Parathyroid adenoma (tissue), 2 donors: ENCODE data around the gene RDH5.

Experiments
- H2AFZ ChIP-seq: fragments of 300-600 bp; sonication (generic); one replicate; pipeline ENCODE4 v1.7.0; 2017; ENCODE audit warnings: antibody characterized with exemption, mild to moderate bottlenecking
- H3K27ac ChIP-seq: fragments of 300-600 bp; sonication (generic); one replicate; pipeline ENCODE4 v1.7.0; 2017
- H3K27me3 ChIP-seq: fragments of 300-600 bp; sonication (generic); one replicate; pipeline ENCODE4 v1.7.0; 2017; ENCODE audit warnings: low read length; ENCODE audit not compliant: control insufficient read depth, insufficient read depth
- H3K36me3 ChIP-seq: fragments of 300-600 bp; sonication (generic); one replicate; pipeline ENCODE4 v1.7.0; 2017; ENCODE audit warnings: low read length; ENCODE audit not compliant: control insufficient read depth, insufficient read depth
- H3K4me1 ChIP-seq: fragments of 300-600 bp; sonication (generic); one replicate; pipeline ENCODE4 v1.7.0; 2017; ENCODE audit warnings: control low read depth
- H3K4me2 ChIP-seq: fragments of 300-600 bp; sonication (generic); one replicate; pipeline ENCODE4 v1.7.0; 2017; ENCODE audit warnings: low read length
- H3K4me3 ChIP-seq: fragments of 300-600 bp; sonication (generic); one replicate; pipeline ENCODE4 v1.7.0; 2017; ENCODE audit warnings: low read depth, low read length
- H3K79me2 ChIP-seq: fragments of 300-600 bp; sonication (generic); one replicate; pipeline ENCODE4 v1.7.0; 2017; ENCODE audit warnings: control low read depth
- H3K9ac ChIP-seq: fragments of 300-600 bp; sonication (generic); one replicate; pipeline ENCODE4 v1.7.0; 2017; ENCODE audit warnings: mild to moderate bottlenecking
- H3K9me3 ChIP-seq: fragments of 300-600 bp; sonication (generic); one replicate; pipeline ENCODE4 v1.7.0; 2017; ENCODE audit warnings: low read length; ENCODE audit not compliant: control insufficient read depth
- TF ChIP-seq, protein P1 (sequence below): fragments of 300-600 bp; sonication (generic); IDR thresholded peaks from one replicate; pipeline ENCODE4 v1.7.0; 2017; ENCODE audit warnings: antibody characterized with exemption, mild to moderate bottlenecking
- donor health status: primary hyperparathyroidism.

RDH5 gene

DNA sequence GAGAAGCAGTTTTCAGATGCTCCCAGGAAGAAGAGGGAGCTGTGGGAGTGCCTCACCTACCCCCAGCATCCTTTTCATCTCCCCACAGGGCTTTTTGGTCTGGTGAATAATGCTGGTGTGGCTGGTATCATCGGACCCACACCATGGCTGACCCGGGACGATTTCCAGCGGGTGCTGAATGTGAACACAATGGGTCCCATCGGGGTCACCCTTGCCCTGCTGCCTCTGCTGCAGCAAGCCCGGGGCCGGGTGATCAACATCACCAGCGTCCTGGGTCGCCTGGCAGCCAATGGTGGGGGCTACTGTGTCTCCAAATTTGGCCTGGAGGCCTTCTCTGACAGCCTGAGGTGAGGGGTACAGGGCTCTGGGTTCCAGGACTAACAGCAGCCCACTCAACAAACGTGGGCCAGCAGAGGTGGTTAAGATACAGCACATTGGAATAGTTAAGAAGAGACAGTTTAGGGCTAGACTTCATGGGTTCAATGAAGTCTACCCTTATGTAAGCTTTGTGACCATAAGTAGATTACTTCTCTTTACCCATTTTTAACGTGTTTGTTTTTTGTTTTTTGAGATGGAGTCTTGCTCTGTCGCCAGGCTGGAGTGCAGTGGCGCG lies 1.5 kb downstream of the RDH5 start:
- TF ChIP-seq, protein P1, sequence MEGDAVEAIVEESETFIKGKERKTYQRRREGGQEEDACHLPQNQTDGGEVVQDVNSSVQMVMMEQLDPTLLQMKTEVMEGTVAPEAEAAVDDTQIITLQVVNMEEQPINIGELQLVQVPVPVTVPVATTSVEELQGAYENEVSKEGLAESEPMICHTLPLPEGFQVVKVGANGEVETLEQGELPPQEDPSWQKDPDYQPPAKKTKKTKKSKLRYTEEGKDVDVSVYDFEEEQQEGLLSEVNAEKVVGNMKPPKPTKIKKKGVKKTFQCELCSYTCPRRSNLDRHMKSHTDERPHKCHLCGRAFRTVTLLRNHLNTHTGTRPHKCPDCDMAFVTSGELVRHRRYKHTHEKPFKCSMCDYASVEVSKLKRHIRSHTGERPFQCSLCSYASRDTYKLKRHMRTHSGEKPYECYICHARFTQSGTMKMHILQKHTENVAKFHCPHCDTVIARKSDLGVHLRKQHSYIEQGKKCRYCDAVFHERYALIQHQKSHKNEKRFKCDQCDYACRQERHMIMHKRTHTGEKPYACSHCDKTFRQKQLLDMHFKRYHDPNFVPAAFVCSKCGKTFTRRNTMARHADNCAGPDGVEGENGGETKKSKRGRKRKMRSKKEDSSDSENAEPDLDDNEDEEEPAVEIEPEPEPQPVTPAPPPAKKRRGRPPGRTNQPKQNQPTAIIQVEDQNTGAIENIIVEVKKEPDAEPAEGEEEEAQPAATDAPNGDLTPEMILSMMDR, result no peak
- no peak overlapping the region for H3K9ac ChIP-seq
- no peaks in the 10 kb centered on the region for H3K79me2 ChIP-seq
- no peak overlapping the region for H3K4me3 ChIP-seq
- H2AFZ ChIP-seq, result no peak overlapping the region
- no peak overlapping the region for H3K27ac ChIP-seq
- H3K4me1 ChIP-seq, result peaks cover 7% of the 10 kb centered on the region
- H3K9me3 ChIP-seq, result no peaks in the 10 kb centered on the region
- no peak overlapping the region for H3K4me2 ChIP-seq
- no peaks in the 10 kb centered on the region for H3K36me3 ChIP-seq
- H3K27me3 ChIP-seq, result no peaks in the 10 kb centered on the region

DNA sequence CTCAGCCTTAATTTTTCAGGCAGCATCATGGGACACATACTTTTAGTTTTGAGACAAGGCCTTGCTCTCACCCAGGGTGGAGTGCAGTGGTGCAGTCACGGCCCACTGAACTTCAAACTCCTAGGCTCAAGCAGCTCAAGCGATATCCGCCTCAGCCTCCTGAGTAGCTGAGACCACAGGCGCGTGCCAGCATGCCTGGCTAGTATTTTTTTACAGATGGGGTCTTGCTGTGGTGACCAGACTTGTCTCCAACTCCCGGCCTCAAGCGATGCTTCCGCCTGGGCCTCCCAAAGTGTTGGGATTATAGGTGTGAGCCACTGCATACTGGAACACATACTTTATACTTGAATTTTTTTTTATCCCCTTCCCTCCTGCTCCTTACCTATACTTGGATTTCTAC lies 2.8 kb downstream of the RDH5 start:
- H3K36me3 ChIP-seq, result no peaks in the 10 kb centered on the region
- H3K27ac ChIP-seq, result no peak overlapping the region
- H3K27me3 ChIP-seq, result no peaks in the 10 kb centered on the region
- TF ChIP-seq, protein P1, result no peak
- H3K4me2 ChIP-seq, result no peak overlapping the region
- H3K79me2 ChIP-seq, result no peaks in the 10 kb centered on the region
- no peak overlapping the region for H3K9ac ChIP-seq
- H3K9me3 ChIP-seq, result no peaks in the 10 kb centered on the region
- H2AFZ ChIP-seq, result no peak overlapping the region
- H3K4me3 ChIP-seq, result no peak overlapping the region
- peaks cover 5% of the 10 kb centered on the region for H3K4me1 ChIP-seq

DNA sequence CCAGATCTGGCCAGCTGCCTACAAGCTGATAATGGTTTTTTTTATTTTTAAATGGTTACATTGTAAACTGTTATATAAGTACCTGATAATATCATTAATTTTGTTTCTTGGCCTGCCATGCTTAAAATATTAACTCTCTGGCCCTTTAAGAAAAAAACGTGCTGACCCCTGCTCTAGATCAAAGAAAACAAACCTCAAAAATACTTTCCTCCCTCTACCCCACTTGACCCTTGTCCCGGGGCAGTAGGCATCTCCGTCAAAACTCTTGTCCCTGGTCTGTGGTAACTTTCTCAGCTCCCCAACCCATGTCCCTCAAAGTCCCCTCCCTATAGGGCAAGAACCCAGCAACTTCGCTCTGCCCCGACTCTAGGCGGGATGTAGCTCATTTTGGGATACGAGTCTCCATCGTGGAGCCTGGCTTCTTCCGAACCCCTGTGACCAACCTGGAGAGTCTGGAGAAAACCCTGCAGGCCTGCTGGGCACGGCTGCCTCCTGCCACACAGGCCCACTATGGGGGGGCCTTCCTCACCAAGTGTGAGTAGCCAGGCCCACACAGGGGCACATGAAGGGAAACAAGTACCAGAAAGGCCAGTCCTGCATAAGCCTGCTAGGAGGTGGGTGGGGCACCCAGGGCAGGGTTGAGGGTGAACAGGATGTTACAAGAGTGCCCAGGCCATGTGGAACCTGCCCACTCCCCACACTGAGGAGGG lies 3.5 kb downstream of the RDH5 start:
- no peak overlapping the region for H3K4me3 ChIP-seq
- TF ChIP-seq, protein P1, result no peak
- H3K27me3 ChIP-seq, result no peaks in the 10 kb centered on the region
- H2AFZ ChIP-seq, result no peak overlapping the region
- no peak overlapping the region for H3K9ac ChIP-seq
- H3K36me3 ChIP-seq, result no peaks in the 10 kb centered on the region
- no peak overlapping the region for H3K4me2 ChIP-seq
- no peak overlapping the region for H3K27ac ChIP-seq
- H3K79me2 ChIP-seq, result no peaks in the 10 kb centered on the region
- H3K4me1 ChIP-seq, result peaks cover 5% of the 10 kb centered on the region
- no peaks in the 10 kb centered on the region for H3K9me3 ChIP-seq

DNA sequence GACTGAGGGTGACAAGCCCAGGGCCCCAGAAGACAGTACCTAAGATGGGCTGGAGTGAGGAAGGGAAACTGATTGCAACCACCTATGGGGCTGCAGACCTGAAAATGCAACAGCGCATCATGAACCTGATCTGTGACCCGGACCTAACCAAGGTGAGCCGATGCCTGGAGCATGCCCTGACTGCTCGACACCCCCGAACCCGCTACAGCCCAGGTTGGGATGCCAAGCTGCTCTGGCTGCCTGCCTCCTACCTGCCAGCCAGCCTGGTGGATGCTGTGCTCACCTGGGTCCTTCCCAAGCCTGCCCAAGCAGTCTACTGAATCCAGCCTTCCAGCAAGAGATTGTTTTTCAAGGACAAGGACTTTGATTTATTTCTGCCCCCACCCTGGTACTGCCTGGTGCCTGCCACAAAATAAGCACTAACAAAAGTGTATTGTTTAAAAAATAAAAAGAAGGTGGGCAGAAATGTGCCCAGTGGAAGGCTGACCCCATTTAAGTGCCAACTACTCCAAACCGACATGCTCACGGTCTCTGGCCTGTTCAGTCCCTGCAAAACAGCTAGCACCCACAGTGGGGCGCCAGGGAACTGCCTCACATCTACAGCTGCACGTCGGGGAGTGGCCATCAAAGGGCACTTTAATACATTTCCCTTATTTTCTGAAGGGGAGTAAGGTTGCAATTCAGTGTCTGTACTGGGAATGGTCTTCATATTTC lies 4.2 kb downstream of the RDH5 start:
- H3K27me3 ChIP-seq, result no peaks in the 10 kb centered on the region
- no peak overlapping the region for H2AFZ ChIP-seq
- H3K4me1 ChIP-seq, result peaks cover 5% of the 10 kb centered on the region
- H3K4me3 ChIP-seq, result no peak overlapping the region
- TF ChIP-seq, protein P1, result peak; percentile 72
- no peaks in the 10 kb centered on the region for H3K79me2 ChIP-seq
- no peak overlapping the region for H3K27ac ChIP-seq
- H3K36me3 ChIP-seq, result no peaks in the 10 kb centered on the region
- H3K9ac ChIP-seq, result no peak overlapping the region
- no peak overlapping the region for H3K4me2 ChIP-seq
- H3K9me3 ChIP-seq, result no peaks in the 10 kb centered on the region
